ENCODE measurements around the gene USP38. TPM values are rescaled to one million over a fixed set of nuclear protein-coding genes. Genes with fewer than 3 reads are reported as not detected.

The USP38 gene
- total and polyA plus RNA-seq, 2 donors (not counting 3 experiments of a cell fraction or from before 2014, with no cell fraction given): 7.5 to 17.0 TPM

GRCh38 chr4:143252478-143252877 lies 67.8 kb downstream of the USP38 start:
- no peaks in the 10 kb centered on the region for H3K79me2 ChIP-seq (ENCODE audit: control insufficient read depth, insufficient read depth, low read length)
- no peak overlapping the region for H3K9ac ChIP-seq (replicated peaks; ENCODE audit: extremely low read depth, insufficient read depth, low read length)
- H3K27ac ChIP-seq (ENCODE audit: insufficient read depth, low read depth, low read length): no peak overlapping the region
- CTCF ChIA-PET: no interaction called here
- no peak for TF ChIP-seq GATA2 (IDR thresholded peaks at IDR 0.05; ENCODE audit: insufficient read depth, insufficient read length, low read depth, low read length)
- no peak for TF ChIP-seq MAX (IDR thresholded peaks at IDR 0.05; ENCODE audit: insufficient read depth, insufficient read length)
- TF ChIP-seq EZH2 (IDR thresholded peaks at IDR 0.05; ENCODE audit: borderline replicate concordance, low read depth, low read length, severe bottlenecking): no peak
- no peak for TF ChIP-seq POLR2A (IDR thresholded peaks at IDR 0.05; ENCODE audit: low read depth, low read length)
- no peak for TF ChIP-seq MYC (IDR thresholded peaks at IDR 0.05; ENCODE audit: low read depth, low read length)
- TF ChIP-seq FOS (IDR thresholded peaks at IDR 0.05; ENCODE audit: borderline replicate concordance, insufficient read depth, low read length): no peak
- TF ChIP-seq CTCF (IDR thresholded peaks at IDR 0.05; ENCODE audit: extremely low read depth in 1 of 2, insufficient read depth in 1 of 2, low read depth in 1 of 2, low read length in 2 of 2): no peak
- TF ChIP-seq JUN (IDR thresholded peaks at IDR 0.05; ENCODE audit: borderline replicate concordance, insufficient read depth, insufficient read length, low read depth): no peak
- no peak for TF ChIP-seq POLR2AphosphoS5 (IDR thresholded peaks at IDR 0.05; ENCODE audit: insufficient read depth, low read depth, low read length)
- intact Hi-C loops (cut with micrococcal nuclease) (no loop called here), dilution Hi-C loops (cut with MboI; ENCODE audit: extremely low pct_ligation_motif_present, low sequenced_read_pairs) (no loop called here)
- H2AFZ ChIP-seq (ENCODE audit: low read depth, low read length): no peak overlapping the region
- H3K27me3 ChIP-seq (ENCODE audit: control insufficient read depth in 2 of 2, insufficient read depth in 2 of 2, low read length in 2 of 2): no peaks in the 10 kb centered on the region
- FAIRE-seq (no peak), DNase-seq (ENCODE audit: low read depth, low spot score) (no peak)
- H3K9me3 ChIP-seq (replicated peaks; ENCODE audit: control insufficient read depth, insufficient read depth, low read length): no peaks in the 10 kb centered on the region
- H3K4me1 ChIP-seq (ENCODE audit: control insufficient read depth, extremely low read depth, insufficient read depth, low read length): no peaks in the 10 kb centered on the region
- no peaks in the 10 kb centered on the region for H3K36me3 ChIP-seq (ENCODE audit: control insufficient read depth in 2 of 2, extremely low read depth in 1 of 2, insufficient read depth in 2 of 2, low read length in 2 of 2)
- no peaks in the 10 kb centered on the region for H4K20me1 ChIP-seq (replicated peaks; ENCODE audit: control insufficient read depth, extremely low read depth, insufficient read depth, low read length)
- BruUV-seq (replicated peaks): no TSS peak
- no peaks in the 10 kb centered on the region for H3K9me1 ChIP-seq (replicated peaks; ENCODE audit: control insufficient read depth, extremely low read depth, insufficient read depth, low read length)
- no peak overlapping the region for H3K4me3 ChIP-seq (replicated peaks in 1 of 3; ENCODE audit: insufficient read depth in 1 of 3, low read depth in 1 of 3, low read length in 3 of 3)
- POLR2A ChIA-PET: no interaction called here
- H3K4me2 ChIP-seq (ENCODE audit: insufficient read depth, low read length): no peak overlapping the region
